Measurements from ENCODE around the gene SLC39A13.

DNA sequence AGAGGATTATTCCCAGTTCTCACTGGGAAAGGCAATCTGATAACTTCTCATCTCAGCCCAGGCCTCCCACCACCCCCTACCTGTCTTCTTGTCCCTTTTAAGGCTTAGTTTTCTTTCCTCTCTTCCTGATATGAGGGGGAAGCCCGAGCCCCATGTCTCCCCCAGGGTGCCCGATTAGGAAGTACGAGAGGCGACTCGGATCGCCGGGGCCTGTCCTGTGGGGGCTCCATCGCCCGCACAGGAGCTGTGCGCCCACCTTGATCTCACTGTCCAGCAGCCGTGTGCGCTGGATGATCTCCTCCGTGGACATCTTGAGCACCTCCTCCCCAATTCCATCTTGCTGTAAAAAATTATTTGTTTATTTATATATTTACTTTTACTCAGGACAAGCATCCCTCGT lies 17.2 kb downstream of the SLC39A13 start:
- TF ChIP-seq POLR2A (IDR thresholded peaks at IDR 0.05; ENCODE audit: low read depth, low read length) (no peak), TAF1 (IDR thresholded peaks at IDR 0.05; ENCODE audit: borderline replicate concordance, low read depth, low read length) (no peak)

All from GM12892 (cell line).